Esophagus muscularis mucosa (tissue), 4 donors: ENCODE data around the gene PARG. TPM values are rescaled to one million over a fixed set of nuclear protein-coding genes. Genes with fewer than 3 reads are reported as not detected.
"Not testable (repeated sequence)": the region's sequence is repeated elsewhere in the genome, so short reads cannot be mapped to it uniquely, and the experiment has no call there.

Experiments used
- DNase-seq: peaks from one replicate; pipeline ENCODE4 v3.0.0-alpha.2; 2017; ENCODE audit errors: extremely low spot score
- H3K27ac ChIP-seq, 4 donors: fragments of 200-600 bp; sonication (generic); replicated peaks in 1 of 4; 1 replicate in 3 of 4; 2 replicates in 1 of 4; pipeline ENCODE4 v1.5.1; 2016 to 2019; ENCODE audit warnings: mild to moderate bottlenecking in 1 of 4
- H3K27me3 ChIP-seq, 4 donors: fragments of 200-600 bp; sonication (generic); one replicate each; pipeline versions ENCODE4 v1.5.1 to v1.6.0; 2016 to 2019
- H3K36me3 ChIP-seq, 4 donors: fragments of 200-600 bp; sonication (generic); one replicate each; pipeline ENCODE4 v1.5.1; 2016 to 2019
- H3K4me1 ChIP-seq, 4 donors: fragments of 200-600 bp; sonication (generic); one replicate each; pipeline ENCODE4 v1.5.1; 2016 to 2019
- H3K4me3 ChIP-seq, 4 donors: fragments of 200-600 bp; sonication (generic); 1 replicate in 2 of 4; 2 replicates in 2 of 4; pipeline ENCODE4 v1.5.1; 2016 to 2019; ENCODE audit warnings: mild to moderate bottlenecking in 4 of 4, moderate library complexity in 1 of 4
- H3K9me3 ChIP-seq, 4 donors: fragments of 200-600 bp; sonication (generic); 1 replicate in 3 of 4; 2 replicates in 1 of 4; pipeline ENCODE4 v1.5.1; 2016 to 2019
- POLR2A ChIP-seq: fragments of 450-650 bp; IDR thresholded peaks from one replicate; pipeline ENCODE4 v1.6.1; 2017; ENCODE audit warnings: antibody characterized with exemption, moderate library complexity, mild to moderate bottlenecking, low read depth
- WGBS: methylation state at CpG from one replicate; pipeline ENCODE4 v1.1.5; 2018; 5-methylcytosine and 5-hydroxymethylcytosine counted together
- intact Hi-C: fragments of 100-400 bp; cut with DNase I; formaldehyde crosslinking; loops from one replicate; pipeline ENCODE4 v1.15.1; 2023
- total RNA-seq, 4 donors: library from RNA; depleted of rRNA; stranded (reverse); fragments of >200 nt; gene quantifications; one replicate each; pipeline versions ENCODE4 v1.1.0 to v1.2.1, GENCODE V29; 2016

The PARG gene
- total RNA-seq, 4 donors from 2014 or later: 20.9 to 30.7 (median 23.7) TPM

DNA sequence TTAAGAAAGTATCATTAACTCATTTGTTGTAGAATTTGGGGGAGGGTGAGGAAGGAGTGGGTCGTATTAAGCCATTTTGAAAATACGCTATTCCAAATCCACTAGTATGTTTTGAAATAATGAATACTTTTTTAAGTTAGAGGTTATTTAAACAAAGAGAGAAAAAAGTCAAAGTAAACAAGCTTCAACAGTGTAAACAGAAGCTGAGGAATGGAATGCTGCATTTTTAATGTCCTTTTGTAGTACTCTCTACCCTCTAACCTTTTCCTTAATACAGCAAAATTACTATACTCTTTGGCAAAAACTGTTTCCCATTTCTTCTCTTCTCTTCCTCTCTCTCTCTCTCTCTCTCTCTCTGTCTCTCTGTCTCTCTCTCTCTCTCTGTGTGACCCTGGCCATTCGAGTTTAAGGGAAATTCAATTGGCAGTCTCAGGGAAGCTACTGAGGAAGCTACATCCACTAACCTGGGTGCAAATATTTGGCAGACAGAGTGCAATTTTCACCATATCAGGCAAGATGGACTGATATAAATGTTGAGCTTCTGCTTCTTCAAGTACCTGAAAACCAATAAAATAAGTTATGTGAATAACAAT is 57.0 kb downstream of the PARG start:
- intact Hi-C loops, H3K27me3 ChIP-seq, H3K9me3 ChIP-seq, H3K27ac ChIP-seq, H3K36me3 ChIP-seq, H3K4me1 ChIP-seq, DNase-seq, H3K4me3 ChIP-seq: not testable (repeated sequence)
- 55% methylated on average over 1 of the region's 3 CpGs for WGBS

DNA sequence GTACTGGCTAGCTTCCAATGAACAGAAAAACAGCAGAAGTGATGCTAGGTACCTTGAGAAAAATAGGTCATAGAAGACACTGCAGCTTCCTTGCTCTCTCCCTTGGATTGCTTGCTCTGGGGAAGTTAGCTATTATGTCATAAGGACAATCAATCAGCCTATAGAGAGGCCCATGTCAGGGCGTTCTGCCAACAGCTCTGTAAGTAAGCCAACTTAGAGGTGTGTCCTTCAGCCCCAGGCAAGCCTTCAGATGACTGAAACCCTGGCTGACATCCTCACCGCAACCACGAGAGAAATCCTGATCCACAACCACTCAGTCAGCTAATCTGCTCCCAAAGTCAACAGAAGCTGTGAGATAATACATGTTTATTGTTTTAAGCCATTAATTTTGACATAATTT is 58.0 kb downstream of the PARG start:
- WGBS: no CpG with 5 or more reads among the region's 3 CpGs
- intact Hi-C loops, H3K4me1 ChIP-seq, H3K27me3 ChIP-seq, H3K36me3 ChIP-seq, DNase-seq, H3K9me3 ChIP-seq, H3K27ac ChIP-seq, H3K4me3 ChIP-seq: not testable (repeated sequence)

DNA sequence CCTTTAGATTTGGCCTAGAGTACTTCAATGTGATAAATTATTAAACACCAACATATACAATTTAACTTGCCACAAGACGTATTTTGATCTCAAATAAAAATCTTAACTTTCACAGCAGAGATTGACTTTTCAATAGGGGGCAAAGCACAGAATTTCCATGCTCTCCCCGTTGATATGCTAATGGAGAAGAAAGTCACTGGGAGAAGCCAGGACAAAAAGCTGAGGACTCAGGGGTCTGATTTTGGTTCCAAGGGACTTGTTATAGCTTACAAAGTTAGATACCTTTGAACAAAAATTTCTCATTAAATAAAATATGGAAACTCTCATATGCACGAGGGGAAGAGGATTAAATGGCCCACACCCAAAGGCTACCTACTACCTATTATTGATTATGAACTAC is 59.5 kb downstream of the PARG start:
- WGBS: 75% methylated on average over 2 of the region's 3 CpGs
- H3K36me3 ChIP-seq, H3K4me1 ChIP-seq, intact Hi-C loops, H3K4me3 ChIP-seq, H3K27ac ChIP-seq, DNase-seq, H3K27me3 ChIP-seq, H3K9me3 ChIP-seq: not testable (repeated sequence)

DNA sequence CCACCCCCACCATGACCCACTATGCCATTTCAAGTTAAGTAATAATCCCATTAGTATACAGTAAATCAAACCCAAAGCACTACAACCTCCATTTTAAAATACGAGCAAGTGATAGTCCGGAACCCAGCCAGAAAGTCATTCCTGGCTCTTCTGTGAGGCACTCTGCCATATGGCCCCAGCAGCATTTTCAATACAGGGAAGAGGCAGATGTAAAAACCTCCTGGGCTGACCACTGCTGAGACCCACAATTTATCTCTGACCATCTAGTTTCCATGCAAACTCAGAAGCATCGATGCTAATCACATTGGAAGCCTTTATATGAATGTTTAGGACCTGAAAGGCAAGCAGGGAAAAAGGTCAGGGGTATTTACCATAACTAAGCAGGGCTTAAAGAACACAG is 69.1 kb downstream of the PARG start:
- H3K4me3 ChIP-seq, intact Hi-C loops, H3K4me1 ChIP-seq, H3K27ac ChIP-seq, H3K9me3 ChIP-seq, DNase-seq, H3K27me3 ChIP-seq, H3K36me3 ChIP-seq: not testable (repeated sequence)
- WGBS: no CpG with 5 or more reads among the region's 3 CpGs

DNA sequence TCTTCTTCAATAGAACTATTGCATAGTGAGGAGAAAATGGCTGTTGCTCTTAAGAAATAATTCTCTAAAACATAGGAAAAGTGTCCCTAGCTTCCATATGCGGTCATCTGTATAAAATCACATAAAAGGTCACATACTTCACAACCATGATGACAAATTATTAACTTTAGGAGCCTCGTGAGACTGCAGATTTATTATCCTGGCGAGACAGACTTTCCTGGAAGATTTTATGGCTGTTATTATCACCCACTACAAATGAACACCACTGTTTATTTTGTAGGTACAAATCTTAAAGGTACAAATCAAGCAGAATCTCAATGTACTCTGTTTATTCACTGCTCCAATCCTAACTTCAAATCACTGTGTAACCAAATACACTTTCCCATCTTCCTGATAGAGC is 70.4 kb downstream of the PARG start:
- H3K4me3 ChIP-seq, intact Hi-C loops, DNase-seq, H3K36me3 ChIP-seq, H3K4me1 ChIP-seq, H3K27me3 ChIP-seq, H3K27ac ChIP-seq, H3K9me3 ChIP-seq: not testable (repeated sequence)
- no CpG with 5 or more reads among the region's 3 CpGs for WGBS

DNA sequence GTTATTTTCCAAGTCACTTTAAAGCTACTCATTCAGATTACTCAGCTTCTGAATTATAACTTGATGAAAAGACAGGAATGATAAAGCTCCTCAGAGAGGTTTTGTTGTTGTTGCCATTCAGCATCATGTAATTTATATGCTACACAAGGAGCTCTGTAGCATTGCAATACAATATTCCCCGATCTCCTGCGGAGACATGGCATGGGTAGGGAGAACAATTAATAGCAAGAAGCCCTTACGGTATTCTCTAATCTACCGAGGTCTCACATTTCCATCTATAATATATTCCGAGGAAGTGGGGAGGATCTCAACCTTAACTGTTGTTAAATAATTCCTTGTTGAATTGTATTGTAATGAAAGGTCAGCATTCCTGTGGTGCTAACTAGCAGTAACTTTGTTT is 81.9 kb downstream of the PARG start:
- WGBS: 89% methylated on average over 5 of the region's 5 CpGs
- H3K27me3 ChIP-seq, DNase-seq, H3K4me3 ChIP-seq, intact Hi-C loops, H3K27ac ChIP-seq, H3K4me1 ChIP-seq, H3K9me3 ChIP-seq: not testable (repeated sequence)
- H3K36me3 ChIP-seq: peaks cover 0 to 14% (median 5%) of the 10 kb centered on the region in 4 donors

DNA sequence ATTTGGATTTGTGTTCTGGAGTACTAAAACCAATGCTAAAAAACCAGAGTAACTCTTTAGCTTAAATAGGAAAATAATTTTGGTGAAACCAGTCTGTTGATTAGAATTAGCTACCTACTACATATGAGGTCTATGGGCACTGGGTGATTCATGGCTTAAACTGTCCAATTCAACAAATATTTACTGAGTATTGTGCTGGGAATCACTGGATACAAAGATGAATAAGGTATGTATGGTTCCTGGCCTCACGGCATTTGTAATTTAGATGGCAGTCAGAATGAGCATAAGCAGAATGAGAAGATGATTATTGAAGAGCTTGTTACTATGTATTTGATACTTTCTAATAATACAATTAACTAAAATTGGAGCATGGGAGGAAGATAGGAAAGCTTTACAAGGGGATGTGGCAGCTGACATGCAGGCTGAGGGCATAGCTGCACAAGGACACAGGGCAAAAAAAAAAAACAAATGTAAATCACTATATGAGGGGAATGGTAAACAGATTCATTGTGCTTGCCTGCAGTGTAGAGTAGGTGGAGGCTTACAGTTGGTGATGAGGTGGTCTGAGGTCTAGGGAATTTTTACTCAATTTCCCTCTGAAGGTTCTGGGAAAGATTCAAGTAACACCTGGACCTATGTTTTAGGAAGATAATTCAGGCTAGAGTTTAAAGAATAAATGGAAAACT is 83.0 kb downstream of the PARG start:
- WGBS: 100% methylated on average over 1 of the region's 1 CpG
- H3K27ac ChIP-seq, H3K27me3 ChIP-seq, H3K4me3 ChIP-seq, DNase-seq, H3K4me1 ChIP-seq, H3K9me3 ChIP-seq, intact Hi-C loops: not testable (repeated sequence)
- H3K36me3 ChIP-seq: peaks cover 0 to 14% (median 5%) of the 10 kb centered on the region in 4 donors

DNA sequence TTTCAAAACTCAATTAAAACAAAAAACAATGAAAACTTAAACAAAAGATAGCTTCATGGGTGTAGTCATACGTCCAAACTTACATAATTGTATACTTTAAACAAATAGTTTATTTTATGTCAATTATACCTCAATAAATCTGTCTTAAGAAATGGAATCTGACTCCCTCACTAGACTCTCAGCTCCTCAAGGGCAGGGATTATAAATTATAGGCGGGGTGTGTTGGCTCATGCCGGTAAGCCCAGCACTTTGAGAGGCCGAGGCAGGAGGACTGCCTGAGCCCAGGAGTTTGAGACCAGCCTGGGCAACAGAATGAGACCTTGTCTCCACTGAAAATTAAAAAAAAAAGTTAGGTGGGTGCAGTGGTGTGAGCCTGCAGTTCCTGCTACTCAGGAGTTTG is 92.3 kb downstream of the PARG start:
- WGBS: 86% methylated on average over 4 of the region's 4 CpGs
- DNase-seq, H3K9me3 ChIP-seq, H3K27ac ChIP-seq, H3K4me3 ChIP-seq, intact Hi-C loops, H3K27me3 ChIP-seq, H3K36me3 ChIP-seq, H3K4me1 ChIP-seq: not testable (repeated sequence)

DNA sequence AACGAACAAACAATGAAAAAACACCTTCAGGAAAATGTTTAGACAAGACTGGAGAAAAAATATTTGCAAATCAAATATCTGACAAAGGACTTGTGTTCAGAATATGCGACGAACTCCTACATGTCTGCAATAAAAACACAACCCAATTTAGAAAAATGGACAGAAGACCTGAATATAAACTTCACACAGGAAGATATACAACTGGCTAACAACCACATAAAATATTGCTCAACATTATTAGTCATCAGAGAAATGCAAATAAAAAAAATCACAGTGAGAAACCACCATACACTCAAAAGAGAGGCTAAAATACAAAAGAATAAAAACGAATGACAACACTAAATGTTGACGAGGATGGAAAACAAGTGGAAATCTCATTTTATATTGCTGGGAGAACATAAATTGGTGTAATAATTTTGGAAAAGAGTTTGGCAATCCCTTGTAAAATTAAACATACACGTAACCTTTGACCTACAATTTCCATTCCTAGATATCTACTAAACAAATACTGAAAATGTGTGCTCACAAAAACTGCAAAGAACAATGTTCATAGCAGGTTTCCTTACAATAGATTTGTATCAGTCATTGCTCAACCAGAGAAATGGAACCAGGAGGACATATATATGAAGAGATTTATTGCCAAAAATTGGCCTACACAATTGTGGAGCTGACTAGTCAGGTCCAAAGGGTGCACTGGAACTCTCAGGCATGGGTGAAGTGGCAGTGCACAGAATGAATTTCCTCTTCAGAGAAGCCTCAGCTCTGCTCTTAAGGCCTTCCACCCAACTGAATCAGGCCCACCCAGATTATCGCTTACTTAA is 96.8 kb downstream of the PARG start:
- Histone ChIP-seq H3K4me1 (no peaks in the 10 kb centered on the region), H3K36me3 (peaks cover 17 to 43% (median 22%) of the 10 kb centered on the region in 4 donors), H3K27me3 (no peaks in the 10 kb centered on the region), H3K4me3 (no peak overlapping the region), H3K9me3 (no peaks in the 10 kb centered on the region), H3K27ac (no peak overlapping the region)
- DNase-seq: no peak
- intact Hi-C loops: no loop called here
- no peak for TF ChIP-seq POLR2A
- 96% methylated on average over 7 of the region's 7 CpGs for WGBS

DNA sequence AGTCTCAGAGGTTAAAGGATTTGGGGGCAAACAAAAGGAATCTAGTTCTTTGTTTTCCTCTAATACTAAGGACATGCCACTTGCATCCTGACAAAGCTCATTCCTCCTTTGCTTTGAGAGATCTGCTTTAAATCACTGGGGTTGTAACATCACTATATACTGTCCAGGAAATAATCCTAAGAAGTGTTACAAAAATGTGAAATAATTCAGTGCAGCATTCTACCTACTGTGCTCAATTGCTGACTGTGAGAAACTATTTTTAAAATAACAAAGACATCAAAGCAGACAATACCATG is 99.5 kb downstream of the PARG start:
- peaks cover 28 to 67% (median 40%) of the 10 kb centered on the region in 4 donors for H3K36me3 ChIP-seq
- H3K27ac ChIP-seq: not testable (repeated sequence)

More for the DNA sequence above, 99.5 kb downstream of the PARG start:
- H3K4me3 ChIP-seq, intact Hi-C loops, H3K27me3 ChIP-seq, H3K4me1 ChIP-seq, H3K9me3 ChIP-seq, DNase-seq: not testable (repeated sequence)
